HG02970 (cell line): Measurements from ENCODE around the gene CACNA1D.
"Not testable (repeated sequence)": the region's sequence is repeated elsewhere in the genome, so short reads cannot be mapped to it uniquely, and the experiment has no call there.

Source experiments
- ATAC-seq: cut with Tn5 transposase; IDR thresholded peaks from one replicate; pipeline ENCODE4 v1.9.1; 2021; ENCODE audit warnings: mild to moderate bottlenecking, moderate library complexity, moderate number of reproducible peaks; ENCODE audit not compliant: unreplicated experiment, low FRiP score

The CACNA1D gene

DNA sequence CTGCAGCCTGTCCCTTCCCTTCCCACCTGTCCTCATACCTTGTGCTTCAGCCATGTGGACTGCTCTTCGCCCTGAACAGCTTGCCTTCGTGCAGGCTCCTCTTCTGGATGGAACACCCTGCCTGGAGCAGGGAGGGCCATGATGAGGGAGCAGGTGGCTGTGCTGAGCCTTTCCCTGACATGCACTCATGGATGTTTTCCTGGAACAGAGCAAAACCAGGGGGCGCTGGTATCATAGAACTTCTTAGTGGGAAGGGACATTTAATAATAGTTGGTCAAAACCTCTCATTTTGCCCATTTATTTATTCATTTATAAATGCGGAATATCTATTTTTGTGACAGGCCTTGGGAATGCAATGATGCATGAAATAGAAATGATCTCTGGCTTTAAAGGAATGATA is 149.3 kb downstream of the CACNA1D start:
- no peak for ATAC-seq

DNA sequence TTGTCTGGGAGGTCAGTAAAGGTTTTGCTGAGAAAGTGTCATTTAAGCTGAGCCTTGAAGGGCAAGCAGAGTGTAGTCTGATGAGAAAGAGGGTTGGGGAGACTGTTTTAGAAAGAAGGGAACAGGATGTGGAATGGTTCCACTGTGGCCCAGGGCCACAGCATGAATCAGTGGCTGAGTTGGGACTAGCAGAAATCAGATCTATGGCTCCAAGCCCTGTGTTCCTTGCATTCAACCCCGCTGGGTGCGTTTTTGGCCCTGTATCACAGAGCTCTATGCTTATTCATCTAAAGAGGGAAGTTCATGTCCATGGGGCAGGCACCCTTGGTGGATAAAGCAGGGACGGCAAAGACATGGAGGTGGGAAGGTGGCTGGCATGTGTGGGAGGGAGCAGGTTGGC is 151.3 kb downstream of the CACNA1D start:
- ATAC-seq: no peak

DNA sequence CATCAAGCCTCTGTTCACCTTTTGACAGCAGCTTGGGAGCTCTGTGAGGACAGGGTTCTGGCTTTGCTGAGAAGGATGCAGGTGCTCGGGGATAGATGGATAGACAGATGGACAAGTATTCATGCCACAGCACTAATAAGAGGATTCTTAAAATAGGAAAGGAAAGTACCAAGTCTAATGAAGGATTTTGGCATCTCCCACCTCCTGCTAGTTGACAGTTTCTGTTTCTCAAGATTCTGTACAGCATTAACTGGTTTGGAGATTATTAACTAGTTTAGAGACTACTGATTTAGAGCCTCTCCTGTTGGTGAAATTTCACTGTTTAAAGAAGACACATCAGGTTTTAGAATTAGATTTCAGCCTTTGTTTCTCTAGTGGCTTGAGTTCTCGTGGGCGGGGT is 152.3 kb downstream of the CACNA1D start:
- peak; percentile 51 for ATAC-seq

DNA sequence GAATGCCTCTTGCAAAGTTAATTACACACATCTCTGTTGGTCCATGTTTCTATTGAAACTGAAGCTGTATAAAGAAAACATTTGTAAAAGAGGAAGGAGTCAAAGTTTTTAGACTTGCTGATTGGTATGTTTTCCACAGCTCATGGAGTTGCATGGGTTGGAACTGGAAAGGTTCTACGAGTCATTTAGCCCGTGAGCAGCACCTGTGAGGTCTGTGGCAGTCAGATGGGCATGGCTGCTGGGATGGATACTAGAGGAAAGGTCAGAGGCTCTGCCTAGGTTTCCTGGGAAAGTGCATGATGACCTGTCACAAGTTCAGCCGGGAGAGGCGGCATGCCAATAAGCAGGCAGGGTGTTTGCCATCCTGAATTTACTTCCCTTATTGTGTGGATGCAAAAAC is 155.4 kb downstream of the CACNA1D start:
- no peak for ATAC-seq

DNA sequence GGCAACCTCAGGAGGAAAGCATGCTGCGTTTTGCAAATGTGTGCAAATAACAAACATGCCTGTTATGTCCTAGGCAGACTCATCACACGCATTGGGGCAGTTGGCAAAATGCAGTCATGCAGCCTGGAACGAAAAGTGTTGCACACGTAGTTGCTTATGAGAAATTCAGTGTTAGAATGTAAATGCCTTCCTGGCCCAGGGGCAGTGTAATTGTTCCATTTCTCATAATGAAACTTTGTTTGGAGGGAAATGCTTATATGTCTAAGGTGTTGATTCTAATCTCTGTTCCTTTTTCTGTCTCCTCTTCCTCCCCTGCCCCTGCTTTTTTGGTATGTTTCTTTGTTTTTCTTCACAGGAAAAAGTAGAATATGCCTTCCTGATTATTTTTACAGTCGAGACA is 156.0 kb downstream of the CACNA1D start:
- peak; percentile 52 for ATAC-seq

DNA sequence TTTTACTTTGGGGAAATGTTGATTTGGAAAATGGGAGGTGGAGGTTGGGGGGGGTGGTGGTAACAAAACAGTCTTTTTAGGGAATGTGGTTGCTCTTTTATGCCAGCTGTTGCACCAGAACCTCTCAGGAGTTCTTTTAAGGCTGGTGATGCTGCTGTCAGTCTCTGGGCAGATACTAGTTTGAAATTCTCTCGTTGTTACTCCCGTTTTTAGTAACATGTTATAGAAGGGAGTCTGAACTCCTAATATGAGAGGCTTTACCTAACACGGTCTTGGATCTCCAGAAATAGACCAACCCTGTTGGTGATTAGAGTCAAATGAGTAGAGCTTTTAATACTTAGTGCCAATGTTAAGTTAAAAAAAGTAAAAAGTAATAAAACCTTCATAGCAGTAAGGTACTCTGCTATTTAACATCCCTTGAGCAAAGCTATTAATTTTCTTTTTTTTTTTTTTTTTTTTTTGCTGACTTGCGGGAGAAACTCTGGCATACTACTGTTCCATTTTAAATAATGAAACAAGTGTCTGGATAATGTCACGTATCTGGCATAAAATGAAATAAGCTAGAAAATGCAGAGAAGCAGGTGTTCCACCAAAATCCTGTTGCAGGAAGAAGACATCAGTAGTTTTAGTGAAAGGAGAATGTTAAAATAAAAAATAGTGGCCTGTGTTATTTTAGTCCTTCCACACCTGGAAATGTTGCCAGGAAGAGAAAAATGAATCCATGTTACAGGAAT is 156.7 kb downstream of the CACNA1D start:
- ATAC-seq: no peak

DNA sequence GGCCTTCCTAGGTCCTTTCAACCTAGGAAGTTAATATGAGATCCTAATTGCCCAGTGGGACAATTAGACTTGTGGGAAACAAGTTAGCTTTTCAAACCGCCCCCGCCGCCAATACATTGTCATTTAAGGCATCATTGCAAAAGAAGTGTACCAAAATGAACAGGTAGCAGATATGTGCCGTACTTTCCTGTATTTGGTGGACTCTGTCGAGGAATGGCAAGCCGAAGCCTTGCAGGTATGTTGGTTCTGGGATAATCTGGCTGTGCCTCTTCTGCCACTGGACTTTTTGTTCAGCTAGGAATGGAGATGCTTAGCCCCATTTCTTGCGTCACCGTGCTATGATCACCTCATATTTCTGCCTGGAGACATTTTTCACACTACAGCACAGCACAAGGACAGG is 157.5 kb downstream of the CACNA1D start:
- ATAC-seq: no peak

DNA sequence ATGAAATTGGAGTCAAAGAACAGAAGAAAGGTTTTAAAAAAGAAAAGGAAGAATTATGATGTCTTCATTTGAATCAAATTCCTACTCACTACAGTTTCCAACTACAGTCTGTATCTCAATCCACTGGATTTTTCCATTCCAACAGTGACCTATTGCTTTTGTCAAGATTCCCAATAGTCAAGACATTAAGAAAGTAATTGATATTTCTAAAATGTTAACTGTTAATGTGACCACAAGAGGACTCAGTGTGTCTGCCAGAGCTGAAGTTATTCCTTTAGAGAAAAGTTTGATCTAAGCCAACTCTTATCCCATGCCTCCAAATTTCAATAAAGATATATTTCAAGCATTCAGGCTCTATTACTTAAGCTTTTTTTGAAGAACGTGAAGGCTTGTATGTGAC is 163.2 kb downstream of the CACNA1D start:
- no peak for ATAC-seq

DNA sequence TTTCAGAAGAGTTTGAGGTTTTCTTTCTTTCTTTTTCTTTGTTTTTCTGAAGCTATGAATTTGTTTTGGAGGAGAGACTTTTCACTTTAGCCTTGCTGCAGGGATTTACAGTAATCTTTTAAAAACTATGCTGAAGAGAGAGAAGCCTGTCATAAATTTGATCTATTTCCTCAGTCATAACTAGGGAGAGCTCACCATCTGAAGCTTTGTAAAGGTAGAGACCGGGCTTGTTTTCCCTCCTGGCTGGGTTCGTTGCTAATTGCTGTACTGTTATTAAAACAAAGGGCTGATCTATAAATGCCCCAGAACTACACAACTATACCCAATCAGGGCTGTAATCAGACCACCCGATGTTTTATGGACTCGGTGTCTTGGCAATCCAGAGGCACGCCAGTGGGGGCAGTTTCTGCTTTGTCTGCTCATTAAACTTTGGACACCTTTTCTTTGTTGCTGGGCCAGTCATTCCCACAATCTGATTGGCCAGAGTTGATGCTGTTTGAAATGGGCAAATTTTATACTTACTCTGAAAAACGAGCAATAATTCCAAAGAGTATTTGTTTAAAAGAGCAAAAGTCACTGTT is 164.3 kb downstream of the CACNA1D start:
- ATAC-seq: no peak

DNA sequence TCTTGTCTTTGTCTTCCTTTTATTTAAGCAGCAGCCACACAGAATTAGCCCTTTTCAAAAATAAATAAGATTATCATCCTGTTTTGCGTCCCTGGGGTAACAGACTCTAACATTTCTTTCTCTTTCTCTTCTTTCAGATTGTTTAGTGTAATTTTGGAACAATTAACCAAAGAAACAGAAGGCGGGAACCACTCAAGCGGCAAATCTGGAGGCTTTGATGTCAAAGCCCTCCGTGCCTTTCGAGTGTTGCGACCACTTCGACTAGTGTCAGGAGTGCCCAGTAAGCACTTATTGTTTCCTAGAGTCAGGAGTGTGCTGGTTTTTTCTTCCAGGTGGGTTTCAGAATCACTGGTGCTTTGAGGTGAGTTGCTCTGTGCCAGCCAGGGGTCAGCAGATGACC is 165.6 kb downstream of the CACNA1D start:
- ATAC-seq: no peak

DNA sequence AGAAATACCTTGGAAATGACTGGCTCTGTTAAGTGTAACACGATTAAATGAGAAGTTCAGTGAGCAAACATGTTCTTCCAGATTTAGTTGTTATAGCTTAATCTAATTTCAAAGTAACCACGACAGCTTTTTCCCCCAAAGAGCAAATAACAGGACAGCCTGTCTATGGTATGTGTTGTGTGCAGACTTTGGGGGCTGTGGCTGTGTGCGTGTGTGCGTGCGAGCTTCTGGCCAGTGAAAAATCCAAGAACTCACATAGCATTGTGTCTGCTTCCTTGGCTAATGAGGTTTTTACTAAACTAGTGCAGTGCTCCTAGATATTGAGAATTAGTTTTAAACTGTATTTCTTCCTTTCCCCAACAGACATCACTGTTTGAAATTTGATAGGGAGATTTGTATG is 167.1 kb downstream of the CACNA1D start:
- no peak for ATAC-seq

DNA sequence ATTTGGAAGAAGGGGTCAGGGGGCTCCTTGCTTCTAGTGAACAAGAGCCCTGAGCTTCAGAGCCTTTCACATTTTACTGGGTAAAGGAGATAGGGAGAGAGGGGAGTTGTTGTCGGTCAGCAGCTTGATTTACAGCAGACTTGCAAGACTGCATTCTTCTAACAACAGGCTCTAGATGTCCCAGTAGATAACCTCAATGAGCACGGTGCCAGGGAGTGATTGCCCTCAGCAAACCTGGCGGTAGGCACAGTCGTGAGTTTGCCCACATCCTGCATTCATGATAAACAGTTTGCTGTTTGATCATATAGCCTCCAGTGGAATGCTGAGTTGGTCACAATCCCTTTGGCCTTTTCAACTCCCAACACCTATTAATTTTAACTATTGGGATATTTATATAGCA is 170.4 kb downstream of the CACNA1D start:
- ATAC-seq: not testable (repeated sequence)

DNA sequence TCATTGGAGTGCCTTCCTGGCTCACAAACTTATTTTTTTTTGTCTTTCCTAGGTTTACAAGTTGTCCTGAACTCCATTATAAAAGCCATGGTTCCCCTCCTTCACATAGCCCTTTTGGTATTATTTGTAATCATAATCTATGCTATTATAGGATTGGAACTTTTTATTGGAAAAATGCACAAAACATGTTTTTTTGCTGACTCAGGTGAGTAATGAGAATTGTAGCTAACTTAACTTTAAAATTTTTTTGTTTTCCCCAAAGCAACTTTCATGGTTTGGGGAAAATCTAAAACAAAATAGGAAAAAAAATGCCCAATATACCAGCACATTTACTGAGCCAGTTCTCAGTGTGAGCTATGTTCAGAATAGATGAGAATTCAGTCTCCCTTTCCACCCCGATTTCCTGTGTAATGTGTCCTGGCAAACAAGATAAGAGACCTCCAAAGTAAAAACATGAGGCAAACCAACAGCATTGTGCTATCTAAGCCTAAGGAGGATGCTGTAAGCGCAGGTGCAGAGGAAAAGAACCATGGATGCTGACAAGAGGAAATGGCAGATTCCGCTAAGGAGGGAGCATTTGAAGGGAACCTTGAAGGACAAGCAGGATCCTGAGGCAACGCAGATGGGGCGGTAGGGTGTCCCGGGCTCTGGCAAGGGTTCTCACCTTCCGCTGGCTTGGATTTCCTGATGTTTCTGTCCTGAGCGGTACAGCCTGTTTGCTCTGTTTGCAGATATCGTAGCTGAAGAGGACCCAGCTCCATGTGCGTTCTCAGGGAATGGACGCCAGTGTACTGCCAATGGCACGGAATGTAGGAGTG is 171.4 kb downstream of the CACNA1D start:
- no peak for ATAC-seq

DNA sequence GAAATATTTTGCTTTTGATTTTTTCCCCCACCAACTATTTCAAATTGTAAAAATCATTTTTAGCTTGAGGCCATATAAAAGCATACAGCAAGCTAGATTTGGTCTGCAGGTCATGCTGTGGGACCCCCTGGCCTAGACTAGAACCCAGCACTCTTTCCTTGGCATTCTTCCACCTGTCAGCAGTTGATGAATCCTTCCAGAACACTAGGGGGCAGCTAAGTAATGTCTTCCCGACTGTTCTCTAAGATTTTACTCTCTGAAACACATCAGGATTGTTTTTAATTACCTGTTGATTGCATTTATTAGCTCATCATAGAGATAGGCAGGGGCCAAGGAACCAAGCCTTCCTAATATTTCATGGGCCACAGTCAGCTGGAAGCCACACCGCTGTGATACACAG is 174.5 kb downstream of the CACNA1D start:
- ATAC-seq: no peak

DNA sequence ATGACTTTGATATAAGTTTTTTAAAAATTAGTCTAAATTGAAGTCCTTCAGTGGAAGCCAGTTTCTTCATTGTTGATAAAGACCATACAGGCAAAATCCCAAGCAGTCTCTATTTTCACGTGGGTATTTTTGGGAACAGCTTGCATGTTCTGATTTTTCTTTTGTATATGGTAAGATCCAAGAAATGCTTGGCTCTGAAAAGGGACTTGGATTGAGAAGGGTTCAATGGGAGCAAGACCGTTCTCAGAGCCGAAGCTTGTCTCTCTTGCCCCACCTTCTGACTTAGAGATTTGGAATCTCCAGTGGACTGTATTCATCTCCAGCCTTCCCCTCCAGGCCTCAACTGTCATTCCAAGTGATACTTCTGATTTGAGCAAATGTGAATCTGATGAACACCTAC is 176.3 kb downstream of the CACNA1D start:
- no peak for ATAC-seq

DNA sequence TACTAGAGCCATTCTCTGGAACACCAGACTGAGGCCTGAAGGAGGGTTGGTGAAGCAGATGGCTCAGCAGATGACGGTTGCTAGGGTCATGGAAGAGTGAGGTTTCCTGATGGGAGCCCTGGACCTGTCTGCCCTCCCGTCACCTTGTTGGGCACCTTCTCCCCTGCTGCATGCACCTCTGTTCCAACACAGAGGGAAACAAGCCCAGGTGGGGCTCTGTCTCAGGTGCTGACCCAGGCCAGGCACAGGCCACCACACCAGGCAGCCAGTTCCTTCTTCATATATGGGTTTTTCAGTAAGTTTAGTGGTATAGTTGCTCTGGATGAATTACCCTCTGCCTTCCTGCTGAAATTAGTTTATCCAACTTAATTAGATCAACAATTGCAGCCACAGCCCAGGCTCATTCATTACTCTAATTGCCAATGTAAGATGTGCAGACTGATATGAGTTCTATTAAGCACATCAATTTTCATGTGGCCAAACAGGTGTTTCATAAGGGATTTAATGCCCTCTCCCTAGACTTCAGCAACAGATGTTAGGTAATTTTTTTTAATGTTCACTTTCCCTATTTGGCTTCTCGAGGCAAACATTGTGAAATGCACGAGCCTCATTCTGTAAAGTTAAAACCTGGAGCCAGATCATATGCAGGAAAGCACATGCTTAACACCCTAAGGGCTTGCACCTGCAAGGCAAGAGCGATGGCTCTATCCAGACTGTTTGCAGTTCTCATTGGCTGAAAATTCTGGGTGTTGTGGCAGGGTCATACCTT is 177.0 kb downstream of the CACNA1D start:
- no peak for ATAC-seq

DNA sequence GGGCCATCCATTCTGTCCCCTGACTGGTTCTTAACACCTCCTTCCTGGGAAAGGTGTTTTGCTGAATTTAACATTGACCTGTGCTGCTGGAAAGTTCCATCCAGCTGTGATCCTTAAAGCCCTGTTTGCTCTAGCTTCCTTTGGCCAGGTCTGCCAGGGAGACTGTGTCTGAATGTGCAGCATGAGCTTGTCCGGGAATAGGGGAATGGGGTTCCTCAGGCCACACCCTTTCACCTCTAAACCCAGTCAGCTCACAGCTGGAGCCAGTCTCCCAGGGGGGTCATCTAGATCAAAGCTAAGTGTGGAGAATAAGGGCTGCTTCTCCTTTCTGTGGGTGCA is 177.5 kb downstream of the CACNA1D start:
- no peak for ATAC-seq

DNA sequence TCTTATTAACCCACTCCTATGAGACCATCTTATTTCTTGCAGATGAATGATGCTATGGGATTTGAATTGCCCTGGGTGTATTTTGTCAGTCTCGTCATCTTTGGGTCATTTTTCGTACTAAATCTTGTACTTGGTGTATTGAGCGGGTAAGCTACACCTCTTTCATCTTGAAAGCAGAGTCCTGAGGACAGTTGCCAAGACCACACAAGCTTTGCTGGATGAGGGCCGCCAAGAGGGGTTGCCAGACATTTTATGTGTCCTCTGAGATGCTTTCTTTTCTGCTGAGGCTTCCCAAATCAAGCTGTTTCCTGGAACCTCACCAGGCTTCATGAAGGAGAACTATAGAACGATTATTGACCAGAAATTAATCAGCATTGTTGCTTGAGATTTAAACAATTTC is 178.6 kb downstream of the CACNA1D start:
- no peak for ATAC-seq

DNA sequence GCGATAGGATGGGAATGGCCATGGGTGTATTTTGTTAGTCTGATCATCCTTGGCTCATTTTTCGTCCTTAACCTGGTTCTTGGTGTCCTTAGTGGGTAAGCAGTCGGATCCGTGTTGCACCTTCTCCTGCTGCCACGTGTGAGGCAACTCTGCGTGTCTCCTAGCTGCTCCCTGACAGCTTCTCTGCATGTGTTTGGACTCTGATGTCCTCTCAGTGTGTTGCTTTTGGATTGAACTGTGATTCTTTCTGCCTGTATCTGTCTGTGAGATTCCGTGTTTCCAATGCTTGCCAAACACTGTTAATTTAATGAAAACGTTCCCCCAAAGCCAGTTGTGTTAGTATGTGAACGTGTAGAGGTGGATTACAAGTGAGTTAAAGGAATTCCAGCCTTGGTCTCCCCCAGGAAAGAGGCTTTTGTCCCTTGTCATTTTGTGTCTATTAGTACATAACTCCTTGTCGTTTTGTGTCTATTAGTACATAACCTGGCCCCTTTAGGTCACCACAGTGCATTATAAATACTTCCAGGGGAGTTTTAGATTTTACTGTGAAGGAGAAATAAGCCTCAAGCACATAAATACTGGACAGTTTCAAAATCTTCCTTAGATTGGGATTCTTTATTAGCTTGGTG is 179.4 kb downstream of the CACNA1D start:
- no peak for ATAC-seq

DNA sequence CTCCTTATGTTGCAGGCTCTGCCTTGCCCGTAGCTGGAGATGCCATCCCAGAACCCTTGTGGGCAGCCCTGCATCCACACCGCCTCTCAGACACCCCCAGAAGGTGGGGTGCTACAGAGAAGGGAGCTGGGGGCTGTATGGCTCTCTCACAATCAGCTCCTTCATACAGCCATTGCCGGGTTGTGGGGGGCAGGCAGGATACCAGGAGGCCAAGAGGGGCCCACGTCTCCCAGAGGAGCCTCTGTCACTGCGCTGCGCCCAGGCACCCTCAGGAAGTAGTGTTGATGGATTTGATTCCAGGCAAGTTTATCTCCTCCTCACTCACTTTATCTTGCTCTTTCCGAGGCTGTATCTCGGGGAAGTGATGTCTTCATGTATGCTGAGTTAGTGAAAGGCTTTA is 180.2 kb downstream of the CACNA1D start:
- no peak for ATAC-seq
